ENCODE data around the gene LARGE1. TPM values are rescaled to one million over a fixed set of nuclear protein-coding genes. Genes with fewer than 3 reads are reported as not detected.

The LARGE1 gene
- total and polyA plus RNA-seq, 2 of the 13 experiments (the other 11 are each of a cell fraction or from before 2014, with no cell fraction given) = 8.4 to 11.0 TPM

- TF ChIP-seq ZNF724P (CRISPR knock-in tag; IDR thresholded peaks at IDR 0.05; ENCODE audit: borderline replicate concordance) = no peak
- no peak for TF ChIP-seq EED (CRISPR knock-in tag; IDR thresholded peaks at IDR 0.05)
- TF ChIP-seq PHF8 (CRISPR knock-in tag; IDR thresholded peaks at IDR 0.05) = peak; percentile 33; the same call in 1 of the 2 replicates
- 0 out of 2 replicates have a peak, but pooled peaks have one; percentile 41 for TF ChIP-seq ZNF512 (CRISPR knock-in tag; IDR thresholded peaks at IDR 0.05)
- TF ChIP-seq TSC22D2 (CRISPR knock-in tag; IDR thresholded peaks at IDR 0.05; ENCODE audit: borderline replicate concordance) = no peak
- TF ChIP-seq ZNF256 (CRISPR knock-in tag; conservative IDR thresholded peaks at IDR 0.05) = no peak
- TF ChIP-seq YY1 (IDR thresholded peaks at IDR 0.05; ENCODE audit: insufficient read depth, insufficient replicate concordance, low read depth, low read length) = peak; percentile 33
- TF ChIP-seq ZNF782 (CRISPR knock-in tag; IDR thresholded peaks at IDR 0.05; ENCODE audit: borderline replicate concordance) = no peak
- no peak for TF ChIP-seq ZNF841 (CRISPR knock-in tag; IDR thresholded peaks at IDR 0.05; ENCODE audit: borderline replicate concordance)
- no peak for TF ChIP-seq GTF3A (CRISPR knock-in tag; conservative IDR thresholded peaks at IDR 0.05)
- peak; percentile 31; the same call in 1 of the 2 replicates for TF ChIP-seq SPEN (CRISPR knock-in tag; IDR thresholded peaks at IDR 0.05; ENCODE audit: low read depth)
- peak; percentile 81 for TF ChIP-seq DRAP1 (CRISPR knock-in tag; IDR thresholded peaks at IDR 0.05)
- no peak for TF ChIP-seq ZNF552 (CRISPR knock-in tag; IDR thresholded peaks at IDR 0.05; ENCODE audit: borderline replicate concordance)
- TF ChIP-seq RCOR2 (CRISPR knock-in tag; IDR thresholded peaks at IDR 0.05) = no peak
- 0 out of 2 replicates have a peak, but pooled peaks have one; percentile 21 for TF ChIP-seq POGK (CRISPR knock-in tag; conservative IDR thresholded peaks at IDR 0.05)
- TF ChIP-seq ZNF746 (CRISPR knock-in tag; IDR thresholded peaks at IDR 0.05) = 0 out of 2 replicates have a peak, but pooled peaks have one; percentile 26
- TF ChIP-seq ATRX (CRISPR knock-in tag; IDR thresholded peaks at IDR 0.05; ENCODE audit: borderline replicate concordance) = no peak
- TF ChIP-seq ZNF383 (CRISPR knock-in tag; IDR thresholded peaks at IDR 0.05; ENCODE audit: borderline replicate concordance) = no peak
- TF ChIP-seq FOSL1 (CRISPR knock-in tag; IDR thresholded peaks at IDR 0.05; ENCODE audit: borderline replicate concordance) = no peak
- no peak for TF ChIP-seq ZSCAN29 (CRISPR knock-in tag; conservative IDR thresholded peaks at IDR 0.05)
- no peak for TF ChIP-seq DNMT1 (CRISPR knock-in tag; IDR thresholded peaks at IDR 0.05)
- no peak for TF ChIP-seq SMARCE1 (IDR thresholded peaks at IDR 0.05; ENCODE audit: borderline replicate concordance)
- TF ChIP-seq MYPOP (CRISPR knock-in tag; IDR thresholded peaks at IDR 0.05) = no peak
- no peak; the same call in 1 of the 2 replicates for TF ChIP-seq HES4 (CRISPR knock-in tag; IDR thresholded peaks at IDR 0.05; ENCODE audit: borderline replicate concordance)
- no peak for TF ChIP-seq ZNF879 (CRISPR knock-in tag; IDR thresholded peaks at IDR 0.05)
Observed at GRCh38 chr22:33920927-33921524, 750 bp upstream of the LARGE1 start (continued).
